Spleen (tissue), 7 donors: ENCODE data around the gene MX2.

Source experiments
- POLR2A ChIP-seq, 3 donors: fragments of 450-650 bp; IDR thresholded peaks; one replicate each; pipeline ENCODE4 v1.5.1; 2017; ENCODE audit warnings: antibody characterized with exemption in 3 of 3, mild to moderate bottlenecking in 1 of 3
- POLR2AphosphoS5 ChIP-seq, 3 donors: sonication (generic); formaldehyde crosslinking; IDR thresholded peaks; one replicate each; pipeline ENCODE4 v1.5.1; 2017; ENCODE audit warnings: antibody characterized with exemption in 3 of 3
- TF ChIP-seq, protein P1 (sequence below), 11 experiments: fragments of 200-600 bp in 7 of 11; fragments of 450-650 bp in 4 of 11; sonication (generic) in 4 of 11; IDR thresholded peaks in 8 of 11; conservative IDR thresholded peaks in 3 of 11; 1 replicate in 7 of 11; 2 replicates in 4 of 11; pipeline versions ENCODE4 v1.4.0 to v1.8.0; 2016 to 2021; ENCODE audit warnings: antibody characterized with exemption in 11 of 11, inconsistent platforms in 4 of 11, mild to moderate bottlenecking in 1 of 11
- donor health status: DM: no; HTN: no; CAD: no; lungs with moderate emphysema.
- donor health status: DM: no; HTN: no; CAD: no.
- donor health status: DM: no; HTN: no; CAD: no.

DNA sequence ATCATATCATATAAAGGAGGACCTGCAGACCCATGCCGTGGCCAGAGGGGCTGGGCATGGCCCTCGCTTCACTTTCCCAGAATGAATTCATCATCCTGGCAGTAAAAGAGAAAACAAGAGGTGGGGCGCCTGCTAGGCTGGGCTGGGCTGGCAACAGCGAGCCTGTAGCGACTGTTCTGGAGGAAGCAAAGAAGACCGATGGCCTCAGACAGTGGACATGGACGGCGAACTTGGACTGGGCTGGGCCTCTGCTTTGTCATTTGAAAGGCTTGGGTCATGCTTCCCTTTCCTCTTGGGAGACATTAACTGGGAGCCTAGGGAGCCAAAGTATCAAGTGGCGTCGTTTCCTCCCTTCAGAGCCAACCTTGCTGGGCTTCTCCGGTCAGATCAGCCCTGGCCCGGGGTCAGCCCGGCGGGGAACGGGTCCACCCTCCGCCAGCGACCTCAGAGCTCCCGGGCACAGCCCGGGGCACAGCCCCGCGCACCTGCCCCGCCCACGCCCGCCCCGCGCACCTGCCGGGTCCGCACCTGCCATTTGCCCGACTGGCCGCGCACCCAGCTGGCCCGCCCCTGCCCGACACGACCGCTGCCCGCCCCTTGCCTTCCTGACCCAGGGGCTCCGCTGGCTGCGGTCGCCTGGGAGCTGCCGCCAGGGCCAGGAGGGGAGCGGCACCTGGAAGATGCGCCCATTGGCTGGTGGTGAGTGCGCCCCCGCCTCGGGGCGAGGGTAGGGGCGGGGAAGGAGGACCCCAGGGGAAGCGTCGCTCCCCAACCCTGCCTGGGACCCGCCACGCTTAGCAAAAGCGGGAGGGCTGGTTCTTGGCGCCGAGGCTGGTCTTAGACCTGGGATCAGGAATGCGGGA is 45.4 kb upstream of the MX2 start, which contains the start of gene FAM3B:
- TF ChIP-seq POLR2AphosphoS5 (IDR thresholded peaks at IDR 0.05) (peak in 2 of 3 donors; percentile 12 to 22), POLR2A (IDR thresholded peaks at IDR 0.05) (no peak)
- TF ChIP-seq, protein P1, sequence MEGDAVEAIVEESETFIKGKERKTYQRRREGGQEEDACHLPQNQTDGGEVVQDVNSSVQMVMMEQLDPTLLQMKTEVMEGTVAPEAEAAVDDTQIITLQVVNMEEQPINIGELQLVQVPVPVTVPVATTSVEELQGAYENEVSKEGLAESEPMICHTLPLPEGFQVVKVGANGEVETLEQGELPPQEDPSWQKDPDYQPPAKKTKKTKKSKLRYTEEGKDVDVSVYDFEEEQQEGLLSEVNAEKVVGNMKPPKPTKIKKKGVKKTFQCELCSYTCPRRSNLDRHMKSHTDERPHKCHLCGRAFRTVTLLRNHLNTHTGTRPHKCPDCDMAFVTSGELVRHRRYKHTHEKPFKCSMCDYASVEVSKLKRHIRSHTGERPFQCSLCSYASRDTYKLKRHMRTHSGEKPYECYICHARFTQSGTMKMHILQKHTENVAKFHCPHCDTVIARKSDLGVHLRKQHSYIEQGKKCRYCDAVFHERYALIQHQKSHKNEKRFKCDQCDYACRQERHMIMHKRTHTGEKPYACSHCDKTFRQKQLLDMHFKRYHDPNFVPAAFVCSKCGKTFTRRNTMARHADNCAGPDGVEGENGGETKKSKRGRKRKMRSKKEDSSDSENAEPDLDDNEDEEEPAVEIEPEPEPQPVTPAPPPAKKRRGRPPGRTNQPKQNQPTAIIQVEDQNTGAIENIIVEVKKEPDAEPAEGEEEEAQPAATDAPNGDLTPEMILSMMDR (IDR thresholded peaks at IDR 0.05 in 8 of 11, conservative IDR thresholded peaks at IDR 0.05 in 3 of 11): no peak
